GM19468 (cell line): ENCODE results near the gene PCNX2.

Experiments
- ATAC-seq: cut with Tn5 transposase; IDR thresholded peaks from one replicate; pipeline ENCODE4 v1.9.1; 2021; ENCODE audit warnings: mild to moderate bottlenecking, moderate library complexity, moderate number of reproducible peaks; ENCODE audit not compliant: unreplicated experiment; ENCODE audit errors: extremely low read depth

PCNX2 gene

DNA sequence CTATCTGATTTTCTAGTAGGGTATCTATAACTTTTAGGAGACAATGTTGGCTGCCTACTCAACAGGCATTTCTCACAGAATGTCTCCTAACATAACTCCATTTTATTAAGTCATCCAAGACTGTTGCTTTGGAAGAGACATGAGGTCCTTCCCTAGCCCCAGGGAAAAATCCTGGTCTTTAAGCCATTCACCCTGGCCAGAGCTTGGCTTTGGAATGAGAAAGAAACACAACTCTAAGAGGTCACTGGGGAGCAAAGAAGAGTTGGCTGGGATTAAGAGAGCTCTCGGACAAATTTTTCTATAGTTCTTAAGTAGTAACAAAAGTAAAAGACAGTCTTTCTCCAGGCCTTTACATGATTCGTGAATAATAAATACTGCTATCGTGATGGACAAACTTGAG lies 57.9 kb downstream of the PCNX2 start:
- no peak for ATAC-seq

DNA sequence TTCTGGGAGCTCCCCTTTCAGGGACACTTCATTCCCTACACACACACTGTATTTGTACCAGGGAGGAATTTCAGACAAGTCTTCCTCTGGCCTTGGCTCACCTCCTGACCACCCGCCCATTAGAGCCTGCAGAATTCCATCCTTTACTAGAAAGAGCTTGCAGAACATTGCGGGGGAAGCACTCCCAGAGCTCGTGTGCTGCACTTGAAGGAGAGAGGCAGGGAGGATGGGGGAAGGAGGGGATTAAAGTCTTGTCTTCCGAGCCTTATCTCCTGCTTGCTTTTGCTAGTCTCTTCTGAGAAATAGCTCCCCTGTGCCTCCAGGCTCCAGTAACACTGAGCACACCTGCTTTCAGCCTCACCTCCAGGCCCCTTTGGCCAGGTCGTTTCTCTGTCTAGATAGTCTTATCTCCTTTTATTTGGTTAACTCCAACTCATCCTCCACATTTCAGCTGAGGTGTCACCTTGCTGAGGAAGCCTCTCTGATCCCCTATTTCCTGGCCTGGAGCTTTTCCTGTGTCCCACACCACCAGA lies 62.0 kb downstream of the PCNX2 start:
- ATAC-seq = no peak

DNA sequence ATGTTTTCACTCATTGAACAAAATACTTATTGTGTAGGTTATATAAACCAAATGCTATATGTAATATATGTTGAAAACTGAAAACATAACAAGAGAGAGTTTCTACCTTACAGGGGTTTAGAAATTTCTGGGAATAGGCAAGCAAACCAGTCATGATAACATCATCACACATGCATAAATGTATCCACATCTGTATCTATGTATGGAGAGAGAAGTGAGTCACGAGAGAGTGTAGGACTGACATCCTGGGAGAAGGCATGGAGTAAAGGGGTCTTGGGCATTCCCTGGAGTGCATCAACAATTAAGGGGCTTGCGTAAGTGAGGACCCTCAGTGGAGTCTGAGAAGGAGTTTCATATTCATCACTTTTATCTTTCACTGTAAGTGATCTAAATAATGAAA lies 65.5 kb downstream of the PCNX2 start:
- no peak for ATAC-seq

GRCh38 chr1:233229288-233229687 lies 66.2 kb downstream of the PCNX2 start:
- no peak for ATAC-seq

GRCh38 chr1:233227930-233228465 lies 67.5 kb downstream of the PCNX2 start:
- ATAC-seq = no peak

- ATAC-seq = no peak
These were observed 71.2 kb downstream of the PCNX2 start for GRCh38 chr1:233224311-233224710.

DNA sequence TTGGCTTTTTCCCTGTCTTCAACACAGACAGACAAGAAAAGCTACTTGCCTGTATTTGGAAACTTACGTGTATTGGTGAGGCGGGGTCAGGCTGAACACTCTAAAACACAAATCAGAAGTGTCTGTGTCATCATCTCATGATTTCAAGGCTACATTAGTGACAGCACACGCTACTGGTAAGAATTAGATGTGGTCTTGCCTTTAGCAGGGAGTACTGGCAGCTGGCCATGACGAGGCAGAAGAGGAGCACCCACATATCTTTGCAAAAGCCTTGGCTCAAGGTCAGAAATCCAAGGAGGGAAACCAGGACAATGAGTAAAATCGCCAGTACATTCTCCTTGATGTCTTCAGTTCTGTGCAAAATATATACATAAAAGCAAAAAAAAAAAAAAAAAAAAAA lies 77.7 kb downstream of the PCNX2 start:
- no peak for ATAC-seq

DNA sequence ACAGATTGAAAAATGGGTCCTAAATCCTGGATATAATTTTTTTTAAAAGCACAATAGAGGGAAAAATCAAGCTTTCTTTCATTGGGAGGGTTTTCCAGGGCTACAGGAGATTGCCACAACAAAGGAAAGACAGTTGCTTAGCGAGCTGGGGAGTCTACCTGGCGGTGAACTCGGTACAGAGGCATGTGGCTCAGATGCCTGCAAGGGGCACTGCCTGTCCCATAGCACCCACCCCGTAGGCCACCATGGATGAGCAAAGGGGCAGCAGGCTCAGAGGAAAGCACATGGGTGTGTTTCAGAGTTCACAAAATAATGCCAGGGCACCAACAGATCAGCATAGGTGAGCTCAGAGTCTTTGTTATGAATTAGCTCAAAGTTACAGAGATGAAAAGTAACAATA lies 79.5 kb downstream of the PCNX2 start:
- no peak for ATAC-seq

- ATAC-seq = no peak
These were observed 80.3 kb downstream of the PCNX2 start for GRCh38 chr1:233215135-233215760.

DNA sequence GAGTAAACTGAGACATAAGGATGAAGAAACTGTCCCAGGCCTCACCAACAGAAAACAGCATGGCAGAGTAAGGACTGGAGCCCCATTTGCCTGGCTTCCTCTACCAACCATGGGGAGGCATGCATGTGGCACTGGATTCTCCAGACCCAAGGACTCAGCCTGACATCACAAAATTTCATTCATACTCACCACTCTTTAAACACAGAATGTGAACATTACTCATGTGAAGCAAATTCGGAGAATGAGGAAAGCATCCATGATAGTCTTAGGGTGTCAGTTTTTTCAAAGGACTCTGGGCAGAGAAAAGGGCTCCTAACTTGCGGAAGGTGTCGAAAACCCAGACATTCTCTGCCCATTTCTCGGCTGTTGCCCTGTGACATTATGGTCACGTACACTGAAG lies 83.9 kb downstream of the PCNX2 start:
- no peak for ATAC-seq

DNA sequence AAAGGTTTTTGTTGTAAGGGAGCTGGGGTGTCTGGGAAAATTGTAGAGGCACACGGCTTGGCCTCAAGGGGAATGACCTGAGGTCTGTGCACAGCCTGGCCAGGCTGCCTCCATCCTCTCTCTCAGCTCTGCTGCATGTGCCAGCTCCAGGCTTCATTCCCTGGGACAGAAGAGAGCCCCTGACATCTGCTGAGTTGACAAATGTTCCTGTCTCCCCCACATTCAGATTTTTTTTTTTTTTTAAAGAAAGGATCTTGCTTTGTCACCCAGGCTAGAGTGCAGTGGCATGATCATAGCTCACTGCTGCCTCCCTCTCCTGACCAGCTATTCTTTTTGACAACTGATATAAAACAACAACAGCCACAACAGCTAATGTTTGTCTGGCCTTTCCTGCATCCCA lies 84.4 kb downstream of the PCNX2 start:
- no peak for ATAC-seq

DNA sequence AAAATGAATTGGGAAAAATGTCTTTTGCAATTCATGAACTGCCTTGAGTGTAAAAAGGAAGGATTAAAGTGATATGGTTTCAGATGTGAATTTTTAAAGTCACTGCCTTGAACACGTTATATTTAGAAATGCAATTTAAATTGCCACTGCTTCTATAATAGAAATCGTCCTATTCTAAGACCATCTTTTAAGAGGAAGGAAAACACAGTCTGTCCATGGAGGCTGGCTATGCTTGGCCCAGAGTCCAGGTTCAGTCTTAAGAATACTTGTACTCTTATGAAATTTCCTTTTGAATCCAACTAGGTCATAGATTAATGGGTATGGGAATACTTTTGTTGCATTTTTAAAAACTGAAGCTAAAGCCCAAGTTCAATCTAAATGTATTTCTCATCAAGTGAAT lies 86.0 kb downstream of the PCNX2 start:
- ATAC-seq = no peak

DNA sequence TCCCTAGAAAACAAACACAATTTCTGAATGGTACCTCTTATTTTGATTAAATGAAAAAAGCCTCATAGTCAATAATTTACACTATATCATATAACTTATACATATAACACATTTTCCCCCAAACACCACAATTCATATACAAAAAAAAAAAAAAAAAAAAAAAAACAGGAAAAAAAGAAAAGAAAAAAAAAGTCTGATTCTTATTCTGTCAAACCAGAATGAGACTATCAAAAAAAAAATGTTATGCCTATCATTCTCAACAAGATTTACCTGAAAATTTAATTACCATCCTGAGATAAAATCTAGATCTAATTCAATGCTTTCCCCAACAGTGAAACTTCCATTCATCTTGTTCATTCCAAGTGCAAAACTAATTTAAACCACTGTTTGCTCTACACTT lies 86.8 kb downstream of the PCNX2 start:
- no peak for ATAC-seq

DNA sequence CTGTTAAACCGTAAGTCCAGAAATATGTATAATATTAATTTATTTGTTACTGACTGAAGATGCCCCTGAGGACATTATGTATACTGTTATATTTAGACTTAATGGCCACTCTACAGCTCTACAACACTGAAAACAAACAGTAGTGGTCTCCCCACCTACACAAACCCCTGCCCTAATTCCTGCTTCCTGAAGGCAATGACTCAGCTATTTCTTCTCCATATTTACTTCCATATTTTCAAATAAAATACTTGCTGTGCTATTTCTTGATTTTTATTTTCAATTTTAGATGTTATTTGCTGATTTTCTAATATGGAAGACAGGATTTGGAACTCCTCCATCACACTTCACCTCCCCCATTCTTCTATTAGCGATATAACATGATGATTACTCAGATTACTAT lies 97.6 kb downstream of the PCNX2 start:
- ATAC-seq = no peak

DNA sequence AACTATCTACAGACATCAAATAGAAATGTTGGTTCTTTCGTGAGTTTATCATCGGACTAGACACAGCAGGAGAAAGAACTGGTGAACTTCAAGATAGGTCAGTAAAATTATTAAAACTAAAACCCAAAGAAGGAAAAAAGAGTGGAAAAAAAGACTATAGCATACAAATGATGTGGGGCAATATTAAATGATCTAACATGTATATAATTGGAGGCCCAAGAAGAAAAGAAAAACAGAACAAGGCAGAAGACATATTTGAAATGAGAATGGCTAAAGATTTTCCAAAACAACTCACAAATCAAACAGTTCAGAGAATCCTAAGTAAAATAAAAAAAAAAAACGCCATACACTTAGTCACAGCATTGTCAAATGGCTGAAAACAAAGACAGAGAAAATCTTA lies 101.8 kb downstream of the PCNX2 start:
- ATAC-seq = no peak

DNA sequence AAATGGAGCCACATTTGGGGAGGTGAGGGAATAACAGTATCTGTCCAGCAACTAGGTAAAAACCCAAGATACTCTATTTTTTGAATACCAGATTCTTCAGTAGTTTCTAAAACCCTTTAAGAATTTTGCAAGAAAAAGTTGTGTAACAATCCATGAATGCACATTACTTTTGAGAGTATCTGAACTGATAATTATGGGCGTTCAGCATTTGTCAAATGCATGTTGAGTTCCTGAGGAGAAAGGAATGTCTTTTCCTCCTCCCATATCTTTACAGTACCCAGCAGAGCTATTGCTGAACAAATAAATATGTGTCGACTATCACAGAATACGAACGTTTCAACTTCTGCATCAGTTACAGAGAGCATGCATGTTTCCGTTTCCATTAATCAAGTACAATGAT lies 104.5 kb downstream of the PCNX2 start:
- ATAC-seq = no peak

DNA sequence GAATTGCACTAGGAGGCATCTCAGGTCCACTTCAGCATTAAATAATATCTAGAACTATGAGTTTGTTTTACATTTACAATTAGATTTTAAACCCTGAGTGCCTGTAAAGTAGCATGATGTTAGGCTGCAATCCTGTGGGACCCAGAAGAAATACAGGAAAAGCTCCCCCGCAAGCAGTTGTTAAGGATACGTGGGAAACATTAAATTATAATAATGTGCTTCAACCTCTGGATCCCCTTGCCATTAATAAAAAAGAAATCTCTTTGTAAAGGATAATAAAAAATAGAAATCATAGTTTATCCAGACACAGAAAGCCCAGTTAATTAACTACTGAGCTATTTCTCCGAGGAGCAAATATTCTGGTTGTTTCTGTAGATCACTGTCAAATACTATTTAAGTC lies 106.0 kb downstream of the PCNX2 start:
- no peak for ATAC-seq

DNA sequence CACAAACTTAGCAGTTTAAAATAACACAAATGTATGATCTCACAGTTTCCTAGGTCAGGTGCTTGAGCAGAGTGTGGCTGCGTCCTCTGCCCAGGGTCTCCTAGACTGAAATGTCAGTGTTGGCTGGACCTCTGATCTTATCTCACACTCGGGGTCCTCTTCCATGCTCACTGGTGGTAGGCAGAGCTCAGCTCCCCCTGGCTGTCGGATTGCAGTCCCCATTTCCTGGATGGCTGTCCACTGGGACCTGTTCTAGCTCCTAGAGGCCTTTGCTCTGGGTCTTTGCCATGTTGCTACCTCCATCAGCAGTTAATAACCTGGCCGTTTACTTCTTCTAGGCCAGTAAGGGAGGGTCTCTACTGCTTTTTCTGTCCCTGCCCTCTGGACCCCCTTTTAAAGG lies 107.5 kb downstream of the PCNX2 start:
- no peak for ATAC-seq

DNA sequence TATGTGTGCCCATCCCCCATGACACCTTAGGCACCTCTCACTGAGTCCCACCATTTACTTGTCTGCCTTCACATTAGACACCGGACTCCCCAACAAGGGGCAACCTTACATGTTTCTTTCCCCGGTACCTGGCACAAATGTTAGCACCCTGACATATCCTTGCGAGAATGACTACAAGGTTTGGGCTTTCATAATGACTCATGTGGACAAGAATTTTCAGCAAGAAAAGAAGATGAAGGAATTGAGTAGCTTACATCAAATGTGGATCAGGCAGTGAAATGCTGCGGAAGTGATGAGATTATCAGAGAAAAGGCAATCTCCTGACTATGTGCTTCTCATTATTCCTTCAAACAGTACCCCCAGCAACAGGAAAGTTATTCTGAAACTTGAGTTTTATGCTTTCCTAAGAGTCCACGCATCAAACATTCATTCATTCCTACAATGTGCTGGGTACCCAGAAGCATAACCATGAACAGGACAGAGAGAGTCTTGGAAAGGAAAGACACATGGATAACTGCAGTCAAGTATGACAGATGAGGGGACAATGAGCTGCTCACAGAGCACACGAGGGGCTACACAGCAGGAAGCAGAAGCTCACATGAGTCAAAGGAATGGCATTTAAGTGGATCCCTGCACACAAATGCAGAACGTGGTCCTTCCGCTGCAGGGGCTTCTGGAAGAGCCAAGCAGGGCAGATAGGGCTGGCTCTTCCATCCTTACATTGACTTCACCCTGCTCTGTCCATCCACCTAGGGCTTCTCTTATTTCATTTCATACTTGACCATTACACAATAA lies 112.1 kb downstream of the PCNX2 start:
- no peak for ATAC-seq

DNA sequence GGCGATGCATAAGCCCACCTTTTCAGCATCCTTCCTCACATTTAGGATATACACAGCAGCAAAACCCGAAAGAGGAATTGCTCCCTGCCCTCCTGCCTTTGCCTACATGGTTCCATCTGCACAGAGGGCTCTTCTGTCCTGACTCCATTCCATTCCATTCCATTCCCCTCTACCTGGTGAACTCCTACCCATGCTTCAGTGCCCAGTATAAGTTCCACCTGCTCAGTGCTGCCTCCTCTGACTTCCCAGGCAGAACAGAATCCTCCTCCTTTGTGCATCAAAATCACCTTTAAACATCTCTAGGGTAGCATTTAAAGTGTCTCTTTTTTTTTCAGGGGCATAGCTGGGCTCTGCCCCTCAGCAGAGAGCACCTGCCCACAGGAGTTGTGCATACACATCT lies 112.9 kb downstream of the PCNX2 start:
- no peak for ATAC-seq

GRCh38 chr1:233180641-233181364 lies 114.7 kb downstream of the PCNX2 start:
- no peak for ATAC-seq
